Suprapubic skin (tissue), 4 donors: ENCODE data around the gene MED12L.

Experiments used
- POLR2A ChIP-seq, 2 donors: fragments of 450-650 bp; IDR thresholded peaks; one replicate each; pipeline ENCODE4 v1.6.1; 2017; ENCODE audit warnings: antibody characterized with exemption in 2 of 2, mild to moderate bottlenecking in 2 of 2, moderate library complexity in 2 of 2
- POLR2AphosphoS5 ChIP-seq, 3 donors: sonication (generic); formaldehyde crosslinking; IDR thresholded peaks; one replicate each; pipeline ENCODE4 v1.6.1; 2017; ENCODE audit warnings: antibody characterized with exemption in 3 of 3
- TF ChIP-seq, protein P1 (sequence below), 2 donors: fragments of 200-600 bp in 1 of 2; fragments of 450-650 bp in 1 of 2; sonication (generic) in 1 of 2; IDR thresholded peaks; one replicate each; pipeline ENCODE4 v1.5.1; 2016 to 2019; ENCODE audit warnings: antibody characterized with exemption in 2 of 2, mild to moderate bottlenecking in 1 of 2, moderate library complexity in 1 of 2

DNA sequence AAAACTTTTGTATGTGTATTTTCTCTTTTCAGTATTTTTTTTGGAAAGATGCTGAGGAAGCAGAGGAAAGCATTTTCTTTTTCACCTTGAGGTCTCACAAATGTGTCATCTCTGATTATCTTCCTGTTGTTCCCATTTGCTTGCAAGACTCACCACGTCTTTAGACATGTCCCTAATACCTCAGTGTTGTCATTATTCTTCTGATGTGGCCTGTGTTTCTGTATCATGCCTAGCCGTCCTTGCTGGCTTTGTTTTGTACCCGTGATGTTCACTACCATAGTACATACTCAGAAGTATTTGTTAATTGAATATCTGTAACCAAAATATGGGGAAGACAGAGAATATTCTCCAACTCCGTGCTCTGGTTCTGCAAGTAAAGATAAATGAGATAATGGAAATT, 197.9 kb downstream of the MED12L start:
- TF ChIP-seq, protein P1, sequence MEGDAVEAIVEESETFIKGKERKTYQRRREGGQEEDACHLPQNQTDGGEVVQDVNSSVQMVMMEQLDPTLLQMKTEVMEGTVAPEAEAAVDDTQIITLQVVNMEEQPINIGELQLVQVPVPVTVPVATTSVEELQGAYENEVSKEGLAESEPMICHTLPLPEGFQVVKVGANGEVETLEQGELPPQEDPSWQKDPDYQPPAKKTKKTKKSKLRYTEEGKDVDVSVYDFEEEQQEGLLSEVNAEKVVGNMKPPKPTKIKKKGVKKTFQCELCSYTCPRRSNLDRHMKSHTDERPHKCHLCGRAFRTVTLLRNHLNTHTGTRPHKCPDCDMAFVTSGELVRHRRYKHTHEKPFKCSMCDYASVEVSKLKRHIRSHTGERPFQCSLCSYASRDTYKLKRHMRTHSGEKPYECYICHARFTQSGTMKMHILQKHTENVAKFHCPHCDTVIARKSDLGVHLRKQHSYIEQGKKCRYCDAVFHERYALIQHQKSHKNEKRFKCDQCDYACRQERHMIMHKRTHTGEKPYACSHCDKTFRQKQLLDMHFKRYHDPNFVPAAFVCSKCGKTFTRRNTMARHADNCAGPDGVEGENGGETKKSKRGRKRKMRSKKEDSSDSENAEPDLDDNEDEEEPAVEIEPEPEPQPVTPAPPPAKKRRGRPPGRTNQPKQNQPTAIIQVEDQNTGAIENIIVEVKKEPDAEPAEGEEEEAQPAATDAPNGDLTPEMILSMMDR (IDR thresholded peaks at IDR 0.05) = no peak
- TF ChIP-seq POLR2A (IDR thresholded peaks at IDR 0.05) = no peak
- no peak for TF ChIP-seq POLR2AphosphoS5 (IDR thresholded peaks at IDR 0.05)
